Right lobe of liver (tissue), 6 donors: Measurements from ENCODE around the gene AHDC1. TPM values are rescaled to one million over a fixed set of nuclear protein-coding genes. Genes with fewer than 3 reads are reported as not detected.

ENCODE experiments used
- ATAC-seq, 4 donors: fragments of 200-7000 bp; cut with Tn5 transposase; one replicate each; pipeline ENCODE4 v1.9.1; 2020; ENCODE audit warnings: mild to moderate bottlenecking in 4 of 4, moderate library complexity in 4 of 4
- DNase-seq, 3 donors: peaks; one replicate each; pipeline ENCODE4 v3.0.0-alpha.2; 2020
- H3K27ac ChIP-seq, 3 donors: fragments of 200-600 bp; one replicate each; pipeline ENCODE4 v1.8.0; 2022
- H3K27me3 ChIP-seq, 2 donors: fragments of 200-600 bp; one replicate each; pipeline ENCODE4 v1.8.0; 2022
- H3K36me3 ChIP-seq, 4 donors: fragments of 200-600 bp; sonication (generic) in 1 of 4; one replicate each; pipeline versions ENCODE4 v1.5.1 to v1.8.0; 2017 to 2022; ENCODE audit warnings: control low read depth in 1 of 4
- H3K4me1 ChIP-seq, 4 donors: fragments of 200-600 bp; sonication (generic) in 1 of 4; one replicate each; pipeline versions ENCODE4 v1.5.1 to v1.8.0; 2017 to 2022; ENCODE audit warnings: control low read depth in 1 of 4
- H3K4me3 ChIP-seq, 3 donors: fragments of 200-600 bp; one replicate each; pipeline ENCODE4 v1.8.0; 2022
- H3K9me3 ChIP-seq, 4 donors: fragments of 200-600 bp; sonication (generic) in 1 of 4; one replicate each; pipeline versions ENCODE4 v1.5.1 to v1.8.0; 2017 to 2022; ENCODE audit warnings: control low read depth in 1 of 4
- CTCF ChIP-seq, 4 donors: fragments of 200-600 bp in 3 of 4; fragments of 450-650 bp in 1 of 4; IDR thresholded peaks; one replicate each; pipeline versions ENCODE4 v1.5.1 to v1.8.0; 2016 to 2022; ENCODE audit warnings: antibody characterized with exemption in 4 of 4, mild to moderate bottlenecking in 2 of 4
- POLR2A ChIP-seq: fragments of 450-650 bp; IDR thresholded peaks from one replicate; pipeline ENCODE4 v1.6.1; 2017; ENCODE audit warnings: antibody characterized with exemption, mild to moderate bottlenecking
- WGBS: methylation state at CpG from one replicate; pipeline ENCODE4 v1.1.6; 2018; ENCODE audit warnings: low coverage, low lambda C conversion rate; ENCODE audit not compliant: insufficient coverage; ENCODE audit errors: missing lambda C conversion rate; 5-methylcytosine and 5-hydroxymethylcytosine counted together
- intact Hi-C, 2 donors: fragments of 100-400 bp; cut with DNase I; formaldehyde crosslinking; loops; one replicate each; pipeline versions ENCODE4 v1.11.2 to v1.14.1; 2022
- total RNA-seq, 6 experiments: library from RNA; depleted of rRNA in 2 of 6; stranded (reverse); fragments of >200 nt in 2 of 6; fragmentation: NEBNext Ultra II Directional in 3 of 6; extraction: Animal tissue kit (Norgen Biotek cat#: 25700) in 3 of 6; gene quantifications; one replicate each; pipeline versions ENCODE4 v1.1.0 to v1.2.4, GENCODE V29; 2016 to 2023
- donor health status: DM: no; HTN: yes; CAD: no.
- donor health status: DM: no; HTN: no; CAD: no.
- donor health status: DM: no; HTN: no; CAD: no.
- donor health status: DM: no; HTN: yes; CAD: no.
- donor health status: DM: no; HTN: yes; CAD: no.

AHDC1 gene
- total RNA-seq, 6 experiments from 2014 or later = 5.5 to 21.3 (median 10.9) TPM

DNA sequence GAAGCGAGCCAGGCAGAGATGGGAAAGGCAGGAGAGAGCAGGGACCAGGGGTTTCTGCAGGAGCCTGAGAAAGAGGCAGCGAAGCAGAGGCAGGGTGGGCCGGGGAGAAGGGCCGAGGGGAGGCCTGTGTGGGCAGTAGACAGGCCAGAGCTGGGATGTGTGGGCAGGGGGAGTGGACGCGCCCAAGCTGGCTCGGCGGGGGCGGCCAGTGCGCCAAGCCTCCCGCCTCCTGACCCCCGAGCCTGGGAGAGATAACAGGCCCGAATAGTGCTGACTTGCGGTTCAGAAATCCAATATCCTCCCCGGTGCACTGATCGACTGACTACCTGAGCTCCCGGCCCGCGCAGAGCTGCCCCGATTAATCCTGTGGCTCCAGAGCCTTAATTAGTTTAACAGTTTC, 41.9 kb downstream of the AHDC1 start:
- intact Hi-C loops = no loop called here
- peak; percentile 38 for TF ChIP-seq POLR2A
- TF ChIP-seq CTCF (IDR thresholded peaks at IDR 0.05) = no peak
- H3K9me3 ChIP-seq = no peaks in the 10 kb centered on the region
- 25% methylated on average over 4 of the region's 20 CpGs for WGBS
- ATAC-seq (peak in 3 of 4 donors; percentile 6 to 20 (median 12)), DNase-seq (no peak)
- peaks cover 0 to 37% (median 24%) of the 10 kb centered on the region in 4 donors for H3K4me1 ChIP-seq
- H3K4me3 ChIP-seq = peak overlapping the region in 1 of 3 donors; percentile 4
- no peaks in the 10 kb centered on the region for H3K36me3 ChIP-seq
- peak overlapping the region; percentile 1 to 83 (median 55) for H3K27ac ChIP-seq
- H3K27me3 ChIP-seq = no peaks in the 10 kb centered on the region

GRCh38 chr1:27561124-27561899, 42.6 kb downstream of the AHDC1 start:
- DNase-seq (no peak), ATAC-seq (no peak)
- 52% methylated on average over 7 of the region's 9 CpGs for WGBS
- intact Hi-C loops = no loop called here
- Histone ChIP-seq H3K27ac (peak overlapping the region; percentile 1 to 83 (median 55)), H3K36me3 (no peaks in the 10 kb centered on the region), H3K27me3 (no peaks in the 10 kb centered on the region), H3K4me1 (peaks cover 0 to 44% (median 24%) of the 10 kb centered on the region in 4 donors), H3K4me3 (no peak overlapping the region), H3K9me3 (no peaks in the 10 kb centered on the region)
- TF ChIP-seq POLR2A (no peak), CTCF (IDR thresholded peaks at IDR 0.05) (no peak)

DNA sequence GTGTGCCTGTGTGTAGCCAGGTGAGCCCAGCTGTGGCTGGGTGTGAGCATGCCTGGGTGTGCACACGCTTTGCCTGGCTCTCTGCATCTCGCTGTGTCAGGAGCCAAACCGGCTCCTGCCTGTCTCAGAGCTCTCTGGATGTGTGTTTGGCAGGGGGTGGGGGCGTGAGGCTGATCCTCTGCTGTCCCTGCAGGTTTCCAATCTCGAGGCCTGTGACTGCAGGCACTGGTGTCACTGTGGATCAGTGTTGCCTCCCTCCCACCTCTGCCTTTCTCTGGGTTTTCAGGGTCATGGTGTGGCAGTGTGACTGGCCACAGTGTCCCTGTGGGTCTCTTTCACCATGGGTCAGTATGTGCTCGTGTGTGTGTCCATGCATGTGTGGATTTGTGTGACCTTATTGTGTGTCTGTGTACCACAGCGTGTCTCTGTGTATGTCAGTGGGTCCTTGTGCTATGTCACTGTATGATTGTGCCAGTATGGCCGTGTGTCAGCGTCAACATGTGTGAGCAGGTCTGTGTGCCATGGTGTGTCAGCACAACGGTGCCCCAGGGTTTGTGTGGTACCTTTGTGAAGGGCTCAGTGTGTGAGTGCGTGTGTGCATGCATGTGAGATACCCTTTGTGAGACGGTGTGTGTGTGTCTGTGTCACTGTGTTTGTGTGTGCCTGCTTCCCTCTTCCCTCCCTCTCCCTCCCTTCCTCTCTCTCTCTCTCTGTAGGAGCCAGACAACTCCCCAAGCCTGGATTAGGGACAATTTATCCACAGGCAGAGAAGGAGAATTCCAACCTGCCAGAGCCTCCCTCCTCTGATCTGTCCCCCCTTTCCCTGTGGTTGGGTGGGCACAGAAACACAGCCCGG, 43.4 kb downstream of the AHDC1 start:
- Histone ChIP-seq H3K27ac (no peak overlapping the region), H3K4me3 (no peak overlapping the region), H3K4me1 (peaks cover 0 to 50% (median 23%) of the 10 kb centered on the region in 4 donors), H3K36me3 (no peaks in the 10 kb centered on the region), H3K9me3 (no peaks in the 10 kb centered on the region), H3K27me3 (no peaks in the 10 kb centered on the region)
- ATAC-seq (no peak), DNase-seq (no peak)
- intact Hi-C loops = no loop called here
- WGBS = 67% methylated on average over 3 of the region's 13 CpGs
- TF ChIP-seq CTCF (IDR thresholded peaks at IDR 0.05) (no peak), POLR2A (no peak)

DNA sequence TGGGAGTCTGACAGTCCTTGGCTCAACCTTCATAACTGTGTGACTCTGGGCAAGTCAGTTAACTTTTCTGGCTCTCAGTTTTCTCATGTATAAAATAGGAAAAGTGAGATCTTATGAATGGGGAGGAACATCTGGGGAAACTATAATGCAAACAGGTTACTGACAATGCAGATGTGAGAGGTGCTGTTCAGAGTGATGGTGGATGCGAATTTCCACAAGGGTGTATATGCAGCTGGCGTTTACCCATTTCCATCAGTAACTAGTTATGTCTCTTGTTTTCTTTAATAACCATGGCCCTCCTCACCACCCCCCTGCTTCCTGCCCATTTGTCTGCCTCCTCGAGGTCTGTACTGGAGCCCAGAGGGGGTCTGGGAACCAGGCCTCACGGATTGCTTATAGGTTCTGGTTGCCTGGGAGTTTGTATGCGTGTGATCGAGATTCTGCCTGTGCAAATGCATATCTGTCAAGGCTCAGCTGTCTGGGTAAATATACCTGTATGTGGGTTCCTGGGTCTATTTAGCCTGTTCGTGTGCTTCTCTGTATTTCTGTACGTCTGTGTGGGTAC, 44.4 kb downstream of the AHDC1 start:
- intact Hi-C loops = loop anchor here in 1 of 2 donors (5.0 to 10.0 kb wide), 2 partner anchors 38 to 105 kb away; no protein-coding TSS in a partner anchor
- Histone ChIP-seq H3K4me3 (no peak overlapping the region), H3K4me1 (peaks cover 0 to 51% (median 18%) of the 10 kb centered on the region in 4 donors), H3K27ac (no peak overlapping the region), H3K9me3 (no peaks in the 10 kb centered on the region), H3K36me3 (no peaks in the 10 kb centered on the region), H3K27me3 (no peaks in the 10 kb centered on the region)
- 70% methylated on average over 8 of the region's 8 CpGs for WGBS
- DNase-seq (no peak), ATAC-seq (no peak)
- TF ChIP-seq POLR2A (no peak), CTCF (IDR thresholded peaks at IDR 0.05) (no peak)
